Germinal center (tissue), 1 donor: ENCODE data around the gene WDFY3.

Source experiments
- DNase-seq: peaks from one replicate; pipeline ENCODE4 v3.0.0; 2012; ENCODE audit warnings: mixed read lengths, low spot score

The WDFY3 gene

GRCh38 chr4:84966382-84967242 lies at the start of gene WDFY3:
Gene WDFY3, minus strand, starts transcription at chr4:84966690. Its CDS starts 106,099 bp downstream, at chr4:84860591.
- DNase-seq = peak; percentile 7

- no peak for DNase-seq
Measured at GRCh38 chr4:85005865-85006377, 39.4 kb upstream of the WDFY3 start.

GRCh38 chr4:85000343-85000742 lies 33.9 kb upstream of the WDFY3 start:
- no peak for DNase-seq

- no peak for DNase-seq
Measured at GRCh38 chr4:84995386-84995785, 28.9 kb upstream of the WDFY3 start.

- DNase-seq = no peak
Measured at GRCh38 chr4:84994280-84994679, 27.8 kb upstream of the WDFY3 start.

GRCh38 chr4:84985952-84986351 lies 19.5 kb upstream of the WDFY3 start:
- no peak for DNase-seq

GRCh38 chr4:84977396-84977795 lies 10.9 kb upstream of the WDFY3 start:
- no peak for DNase-seq

- no peak for DNase-seq
Measured at GRCh38 chr4:84973856-84974255, 7.4 kb upstream of the WDFY3 start.

GRCh38 chr4:84971319-84971932 lies 4.9 kb upstream of the WDFY3 start:
- no peak for DNase-seq

- no peak for DNase-seq
Measured at GRCh38 chr4:84968925-84969324, 2.4 kb upstream of the WDFY3 start.

- no peak for DNase-seq
Measured at GRCh38 chr4:84967243-84967690, 777 bp upstream of the WDFY3 start.

GRCh38 chr4:84965553-84966381 lies 723 bp downstream of the WDFY3 start:
- DNase-seq = peak; percentile 5

GRCh38 chr4:84964995-84965552 lies 1.4 kb downstream of the WDFY3 start:
- no peak for DNase-seq

GRCh38 chr4:84962102-84962501 lies 4.4 kb downstream of the WDFY3 start:
- no peak for DNase-seq

- DNase-seq = no peak
Measured at GRCh38 chr4:84958434-84958833, 8.1 kb downstream of the WDFY3 start.

- DNase-seq = no peak
Measured at GRCh38 chr4:84957514-84958420, 8.7 kb downstream of the WDFY3 start.

GRCh38 chr4:84956014-84956413 lies 10.5 kb downstream of the WDFY3 start:
- DNase-seq = no peak

- no peak for DNase-seq
Measured at GRCh38 chr4:84954982-84955567, 11.4 kb downstream of the WDFY3 start.

- DNase-seq = no peak
Measured at GRCh38 chr4:84952776-84953175, 13.7 kb downstream of the WDFY3 start.

GRCh38 chr4:84952004-84952403 lies 14.5 kb downstream of the WDFY3 start:
- DNase-seq = no peak

- DNase-seq = no peak
Measured at GRCh38 chr4:84948056-84948455, 18.4 kb downstream of the WDFY3 start.
